Measurements from ENCODE around the gene MEMO1.
"Not testable (repeated sequence)": the region's sequence is repeated elsewhere in the genome, so short reads cannot be mapped to it uniquely, and the experiment has no call there.

The MEMO1 gene

GRCh38 chr2:31956934-31957333 lies 53.9 kb downstream of the MEMO1 start:
- DNase-seq: not testable (repeated sequence)

GRCh38 chr2:31956312-31956711 lies 54.5 kb downstream of the MEMO1 start:
- DNase-seq: no peak

- not testable (repeated sequence) for DNase-seq
Measured at GRCh38 chr2:31953095-31953494, 57.7 kb downstream of the MEMO1 start.

GRCh38 chr2:31950946-31951562 lies 59.8 kb downstream of the MEMO1 start:
- DNase-seq: no peak

- DNase-seq: no peak
Measured at GRCh38 chr2:31947871-31948270, 62.9 kb downstream of the MEMO1 start.

- no peak for DNase-seq
Measured at GRCh38 chr2:31946838-31947237, 64.0 kb downstream of the MEMO1 start.

GRCh38 chr2:31945572-31945935 lies 65.3 kb downstream of the MEMO1 start:
- DNase-seq: no peak

- DNase-seq: no peak
Measured at GRCh38 chr2:31944828-31945571, 65.8 kb downstream of the MEMO1 start.

- DNase-seq: no peak
Measured at GRCh38 chr2:31943636-31944225, 67.1 kb downstream of the MEMO1 start.

- no peak for DNase-seq
Measured at GRCh38 chr2:31940920-31941319, 69.9 kb downstream of the MEMO1 start.

GRCh38 chr2:31937741-31938140 lies 73.1 kb downstream of the MEMO1 start:
- no peak for DNase-seq

GRCh38 chr2:31935370-31935769 lies 75.4 kb downstream of the MEMO1 start:
- DNase-seq: no peak

- no peak for DNase-seq
Measured at GRCh38 chr2:31933066-31933465, 77.7 kb downstream of the MEMO1 start.

- DNase-seq: no peak
Measured at GRCh38 chr2:31932589-31932988, 78.2 kb downstream of the MEMO1 start.

- no peak for DNase-seq
Measured at GRCh38 chr2:31931916-31932315, 78.9 kb downstream of the MEMO1 start.

GRCh38 chr2:31925517-31925916 lies 85.3 kb downstream of the MEMO1 start:
- no peak for DNase-seq

- DNase-seq: no peak
Measured at GRCh38 chr2:31923662-31924061, 87.1 kb downstream of the MEMO1 start.

- no peak for DNase-seq
Measured at GRCh38 chr2:31922542-31923408, 88.0 kb downstream of the MEMO1 start.

- no peak for DNase-seq
Measured at GRCh38 chr2:31920962-31921361, 89.8 kb downstream of the MEMO1 start.

GRCh38 chr2:31919499-31919898 lies 91.3 kb downstream of the MEMO1 start:
- DNase-seq: no peak

- no peak for DNase-seq
Measured at GRCh38 chr2:31909661-31910060, 101.1 kb downstream of the MEMO1 start.

- DNase-seq: not testable (repeated sequence)
Measured at GRCh38 chr2:31907491-31907890, 103.3 kb downstream of the MEMO1 start.

- no peak for DNase-seq
Measured at GRCh38 chr2:31903109-31903780, 107.6 kb downstream of the MEMO1 start.
